Stimulated activated naive CD4-positive, alpha-beta T cell (primary cell): ENCODE data around the gene LDLRAD4.
A peak's percentile ranks its signal among the peaks of the same experiment; 100 is the strongest.

Source experiments
- DNase-seq, 6 experiments: peaks; one replicate each; lab custom pipeline; 2025; lab: John Stamatoyannopoulos, UW

LDLRAD4 gene

DNA sequence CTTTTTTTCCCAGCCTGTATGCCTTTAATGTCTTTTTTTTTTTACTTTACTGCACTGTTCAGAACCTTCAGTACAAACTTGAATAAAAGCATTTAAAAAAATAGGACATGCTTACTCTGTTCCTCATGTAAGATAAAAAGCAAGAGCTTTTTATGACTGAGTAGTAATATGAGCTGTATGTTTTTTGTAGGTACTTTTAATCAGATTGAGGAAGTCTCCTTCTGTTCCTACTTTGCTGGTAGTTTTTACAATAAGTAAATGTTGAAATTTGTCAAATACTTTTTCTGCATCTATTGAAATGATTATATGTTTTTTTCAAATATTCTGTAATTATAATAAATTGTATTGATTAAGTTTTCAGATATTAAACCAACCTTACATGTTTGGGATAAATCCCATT lies 318.0 kb downstream of the LDLRAD4 start:
- DNase-seq = no peak

- DNase-seq = no peak
These were observed 318.6 kb downstream of the LDLRAD4 start for GRCh38 chr18:13537022-13537780.

- DNase-seq = no peak
These were observed 320.1 kb downstream of the LDLRAD4 start for GRCh38 chr18:13538630-13539029.

DNA sequence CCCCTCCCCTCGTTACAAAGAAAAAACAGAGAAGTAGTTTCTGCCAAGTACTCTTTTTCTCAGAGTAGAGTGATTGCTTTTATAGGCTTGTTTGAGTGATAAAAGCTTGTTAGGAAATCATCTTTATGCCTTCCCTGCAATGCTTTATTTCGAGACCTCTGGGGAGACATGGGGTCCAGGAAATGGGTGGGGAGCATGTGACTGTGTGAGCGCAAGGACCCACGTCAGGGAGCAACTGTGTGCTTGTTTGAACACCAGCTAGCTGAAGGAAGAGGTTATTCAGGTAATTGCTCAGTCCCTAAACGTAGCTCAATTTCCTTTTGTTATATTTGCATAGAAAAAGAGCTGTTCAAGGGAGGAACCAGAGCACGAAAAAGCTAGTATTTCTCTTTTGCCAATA lies 320.5 kb downstream of the LDLRAD4 start:
- DNase-seq = peak; percentile 28 to 80 (median 54)

DNA sequence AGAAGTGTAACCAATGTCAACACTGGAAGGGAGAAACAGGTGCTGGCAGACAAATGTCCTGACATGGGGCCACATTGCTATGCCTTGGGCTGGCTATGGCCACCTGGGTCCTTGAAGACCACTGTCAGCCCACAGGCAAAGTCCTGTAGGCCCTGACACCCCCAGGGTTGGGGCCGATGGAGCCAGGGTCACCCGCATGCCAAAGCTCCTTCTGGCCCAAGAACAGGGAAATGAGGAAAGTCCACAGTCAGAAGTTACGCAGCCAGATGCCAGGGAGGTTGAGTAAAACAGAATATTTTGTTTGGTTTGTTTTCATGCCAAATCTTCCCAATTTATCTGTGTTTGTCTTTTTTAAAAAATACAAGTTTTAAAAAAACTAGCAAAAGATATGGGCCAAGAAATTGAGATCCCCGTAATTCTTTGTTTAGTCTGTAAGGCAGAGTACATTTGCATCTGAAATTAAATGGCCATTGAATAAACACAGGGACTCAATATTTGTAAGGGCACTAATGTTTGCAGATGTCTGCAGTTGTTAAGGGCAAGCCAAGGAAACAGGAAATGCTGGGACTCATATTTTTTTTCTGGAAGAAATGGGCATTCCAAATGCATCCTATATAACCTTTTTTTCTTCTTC lies 321.4 kb downstream of the LDLRAD4 start:
- no peak for DNase-seq

DNA sequence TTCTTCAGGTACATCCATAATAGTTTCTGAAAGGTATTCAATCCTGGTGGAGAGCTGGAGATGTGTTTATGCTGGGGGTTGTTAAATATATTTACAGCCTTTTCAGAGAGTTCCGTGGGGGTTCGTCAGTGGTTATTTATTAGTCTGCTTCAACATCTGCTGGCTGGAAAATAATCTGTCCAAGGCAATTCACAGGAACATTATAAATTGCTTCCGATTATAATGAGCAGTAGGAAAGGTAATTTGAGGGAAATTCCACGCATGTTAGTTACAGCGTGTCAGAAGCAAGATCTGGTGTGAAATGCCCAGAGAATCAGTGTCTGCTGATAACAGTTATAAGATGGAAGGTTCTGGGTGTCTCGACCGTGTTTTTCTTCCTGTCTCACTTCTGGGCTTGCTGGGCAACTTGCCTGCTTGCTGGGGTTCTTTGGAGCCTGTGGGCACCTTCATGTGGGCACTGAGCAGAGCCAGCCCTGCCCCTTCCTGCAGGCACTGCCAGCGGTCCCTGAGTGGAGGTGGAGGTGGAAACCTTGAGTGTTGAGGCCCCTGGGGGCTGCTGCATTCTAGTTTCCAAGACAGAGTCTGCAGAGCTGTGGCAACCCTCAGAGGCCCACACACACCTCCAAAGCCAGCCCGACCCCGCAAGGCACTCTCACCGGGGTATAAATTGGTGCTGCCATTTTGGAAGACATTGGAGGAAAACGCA lies 322.1 kb downstream of the LDLRAD4 start:
- peak in 5 of 6 experiments; percentile 4 to 30 (median 10) for DNase-seq

- no peak for DNase-seq
These were observed 323.3 kb downstream of the LDLRAD4 start for GRCh38 chr18:13541621-13542519.

GRCh38 chr18:13542520-13542847 lies 323.9 kb downstream of the LDLRAD4 start:
- no peak for DNase-seq

- DNase-seq = no peak
These were observed 324.6 kb downstream of the LDLRAD4 start for GRCh38 chr18:13543144-13543543.

DNA sequence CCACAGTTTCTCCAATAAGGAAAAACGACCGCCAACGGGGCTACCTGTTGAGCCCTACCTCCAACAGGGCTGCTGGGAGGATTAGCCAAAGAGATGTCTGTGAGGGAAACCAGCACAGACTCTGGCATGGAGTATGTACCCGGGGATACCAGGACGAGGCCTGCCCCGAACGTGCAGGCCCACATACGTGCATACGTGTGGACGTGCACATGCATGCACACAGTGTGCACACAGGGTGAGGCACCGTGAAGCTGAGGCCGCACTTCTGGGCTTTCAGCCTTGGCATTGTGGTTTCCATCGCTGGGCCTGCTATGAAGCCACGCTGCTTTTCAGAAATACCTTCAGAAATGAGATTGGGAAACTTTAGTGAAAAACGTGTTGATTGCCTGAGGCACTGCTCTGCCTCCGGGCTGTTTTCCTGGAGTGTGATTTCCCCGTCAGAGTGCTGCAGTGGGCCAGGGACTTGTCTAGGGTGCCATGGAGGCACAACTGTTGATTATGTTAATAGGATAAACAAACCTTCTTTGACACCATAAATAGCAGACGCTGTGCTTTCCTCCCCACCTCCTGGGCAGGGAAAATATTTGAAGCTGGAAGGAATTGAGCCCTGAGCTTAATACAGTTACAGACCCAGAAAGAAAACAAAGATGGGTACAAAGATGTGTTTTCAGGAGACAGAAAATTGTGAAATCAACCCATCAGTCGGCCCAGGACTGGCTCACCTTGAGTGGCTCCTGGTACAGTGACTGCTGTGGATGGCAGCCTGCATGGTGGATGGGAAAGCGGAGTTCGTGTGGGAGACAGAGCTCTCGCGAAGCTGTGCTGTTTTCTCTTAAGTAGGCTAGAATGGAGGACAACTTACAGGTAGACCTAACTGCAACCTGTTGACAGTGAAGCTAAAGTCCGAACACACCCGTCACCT lies 325.5 kb downstream of the LDLRAD4 start:
- no peak for DNase-seq

DNA sequence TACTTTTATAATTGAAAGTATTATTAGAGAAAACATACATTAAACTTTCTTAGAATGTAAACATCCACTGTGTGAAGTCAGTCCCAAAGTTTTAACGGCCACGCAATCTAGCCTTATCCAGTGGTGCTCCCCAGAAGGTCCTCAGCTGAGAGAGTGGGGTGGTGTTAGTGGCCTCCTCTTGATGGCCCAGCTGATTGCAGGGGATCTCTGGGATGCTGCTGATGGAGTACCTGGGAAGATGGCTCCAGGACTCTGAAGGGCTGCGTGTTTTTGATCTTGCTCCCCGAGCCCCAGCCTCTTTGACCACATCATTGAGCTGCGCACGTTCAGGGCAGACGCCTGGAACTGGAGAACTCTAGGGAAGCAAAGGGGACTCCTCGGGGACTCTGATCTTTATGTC lies 326.4 kb downstream of the LDLRAD4 start:
- no peak for DNase-seq

DNA sequence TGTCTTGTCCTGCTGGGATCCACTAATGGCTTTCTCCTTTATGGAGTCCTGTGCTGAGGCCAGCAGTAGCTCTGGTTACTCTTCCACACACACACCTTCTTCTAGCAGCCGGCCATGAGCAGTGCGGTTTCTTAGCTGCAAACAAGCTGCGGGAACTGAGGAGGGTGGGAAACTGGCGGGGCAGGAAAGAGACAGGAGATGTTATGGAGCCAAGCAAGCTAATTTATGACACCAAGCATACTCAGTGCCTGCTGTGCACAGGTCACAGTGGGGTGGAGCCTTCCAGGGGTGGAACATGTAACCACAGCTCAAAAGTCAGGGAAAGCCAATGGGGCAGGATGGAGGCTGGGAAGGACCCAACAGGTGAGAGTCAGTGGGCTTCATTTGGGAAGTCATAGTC lies 327.0 kb downstream of the LDLRAD4 start:
- DNase-seq = no peak

DNA sequence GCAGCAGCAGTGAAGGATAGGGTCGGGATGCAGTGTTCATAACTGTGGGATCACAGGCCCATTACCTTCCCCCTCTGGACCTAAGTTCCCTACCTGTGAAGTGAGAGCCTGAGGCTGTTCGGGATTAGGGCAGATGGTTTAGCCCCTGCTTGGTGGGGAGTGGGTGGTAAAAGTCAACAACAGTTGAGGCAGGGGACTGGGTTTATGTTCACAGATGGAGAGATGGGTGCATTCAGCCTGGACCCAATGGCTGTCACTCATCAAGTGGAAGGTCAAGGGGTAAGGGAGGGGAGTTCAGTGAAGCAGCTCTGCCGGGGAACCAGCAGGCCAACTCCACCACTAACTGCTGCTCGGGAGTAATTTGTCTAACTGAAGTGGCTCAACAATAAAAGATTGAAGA lies 327.4 kb downstream of the LDLRAD4 start:
- no peak for DNase-seq

GRCh38 chr18:13546638-13547037 lies 328.1 kb downstream of the LDLRAD4 start:
- no peak for DNase-seq

DNA sequence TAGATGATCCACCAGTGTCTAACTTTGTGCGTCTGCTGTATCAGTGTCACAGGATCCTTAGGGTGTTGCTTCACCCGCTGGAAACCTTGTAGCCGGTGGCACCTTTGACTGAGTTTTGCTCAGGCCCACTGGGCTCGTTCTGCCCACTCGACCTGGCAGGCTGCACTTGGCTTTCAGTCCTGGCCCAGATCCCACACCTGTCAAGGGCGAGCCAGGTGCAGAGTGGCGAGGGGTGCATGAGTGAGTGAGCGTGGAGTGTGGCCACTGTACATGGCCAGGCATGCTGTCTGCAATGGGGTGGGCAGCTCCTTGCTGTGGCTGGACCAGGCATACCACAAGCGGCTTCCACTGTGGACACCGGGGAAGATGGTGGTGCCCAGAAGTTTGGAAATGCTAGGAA lies 328.8 kb downstream of the LDLRAD4 start:
- DNase-seq = no peak

- DNase-seq = no peak
These were observed 329.7 kb downstream of the LDLRAD4 start for GRCh38 chr18:13548106-13548819.

GRCh38 chr18:13548966-13549879 lies 330.7 kb downstream of the LDLRAD4 start:
- DNase-seq = no peak

DNA sequence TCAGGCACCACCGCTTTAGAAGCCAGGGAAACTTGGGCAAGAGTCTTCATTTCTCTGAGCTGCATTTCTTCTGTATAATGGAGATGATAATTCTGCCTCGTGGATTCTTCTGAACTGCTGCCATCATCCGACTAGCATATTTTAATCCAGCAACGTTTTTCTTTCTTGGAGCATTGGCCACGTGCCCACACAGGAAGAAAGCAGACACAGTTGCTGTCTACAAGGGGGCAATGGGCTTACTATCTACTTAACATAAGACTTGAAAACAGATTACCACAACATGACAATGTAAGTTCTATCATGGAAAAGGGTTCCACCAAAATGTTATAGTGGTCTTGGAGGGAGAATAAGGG lies 331.3 kb downstream of the LDLRAD4 start:
- DNase-seq = no peak
